ENCODE data around the gene CDH23.

Gene CDH23

GRCh38 chr10:71737834-71738197 lies 341.1 kb downstream of the CDH23 start:
- Histone ChIP-seq H3K27ac (no peak overlapping the region), H2AFZ (ENCODE audit: low read depth) (no peak overlapping the region), H3K79me2 (ENCODE audit: insufficient read depth, low read depth) (no peaks in the 10 kb centered on the region), H3K36me3 (ENCODE audit: insufficient read depth) (no peaks in the 10 kb centered on the region), H4K20me1 (ENCODE audit: insufficient read depth) (no peaks in the 10 kb centered on the region), H3K4me2 (no peak overlapping the region), H3K27me3 (ENCODE audit: insufficient read depth, low read depth) (no peaks in the 10 kb centered on the region; the same call in 1 of the 2 replicates), H3K4me1 (ENCODE audit: low read depth, poor library complexity, severe bottlenecking) (no peaks in the 10 kb centered on the region), H3K4me3 (IDR thresholded peaks at IDR 0.05; ENCODE audit: insufficient read depth, low read depth, low read length) (no peak overlapping the region), H3K9ac (no peak overlapping the region)
- no peak for TF ChIP-seq CTCF (conservative IDR thresholded peaks at IDR 0.05; ENCODE audit: low read depth, low read length)

DNA sequence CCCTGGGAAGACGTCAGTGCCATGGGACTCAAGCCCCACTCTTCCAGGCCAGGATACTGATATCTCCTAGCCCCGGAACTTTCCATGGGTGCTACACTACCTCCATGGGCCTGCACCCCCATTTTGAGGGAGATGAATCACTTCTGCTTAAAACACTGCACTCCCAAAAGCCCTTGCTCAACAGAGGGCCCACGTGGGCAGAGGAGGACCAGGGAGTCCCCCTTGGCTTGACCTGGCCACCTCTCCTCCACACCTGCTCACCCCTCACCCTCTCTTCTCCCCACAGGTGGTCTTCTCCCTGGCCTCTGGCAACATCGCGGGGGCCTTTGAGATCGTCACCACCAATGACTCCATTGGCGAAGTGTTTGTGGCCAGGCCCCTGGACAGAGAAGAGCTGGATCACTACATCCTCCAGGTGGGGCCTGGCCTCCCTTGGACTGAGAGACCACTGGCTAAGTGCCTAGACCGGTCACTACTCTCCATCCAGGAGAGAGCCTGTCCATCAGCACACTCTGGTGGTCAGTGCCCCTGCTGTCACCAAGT lies 342.7 kb downstream of the CDH23 start:
- Histone ChIP-seq H3K4me1 (ENCODE audit: low read depth, poor library complexity, severe bottlenecking) (no peaks in the 10 kb centered on the region), H3K4me3 (IDR thresholded peaks at IDR 0.05; ENCODE audit: insufficient read depth, low read depth, low read length) (no peak overlapping the region), H4K20me1 (ENCODE audit: insufficient read depth) (no peaks in the 10 kb centered on the region), H3K9ac (no peak overlapping the region), H3K27ac (no peak overlapping the region), H2AFZ (ENCODE audit: low read depth) (no peak overlapping the region), H3K4me2 (no peak overlapping the region), H3K36me3 (ENCODE audit: insufficient read depth) (no peaks in the 10 kb centered on the region), H3K79me2 (ENCODE audit: insufficient read depth, low read depth) (no peaks in the 10 kb centered on the region), H3K27me3 (ENCODE audit: insufficient read depth, low read depth) (no peaks in the 10 kb centered on the region; the same call in 1 of the 2 replicates)
- no peak for TF ChIP-seq CTCF (conservative IDR thresholded peaks at IDR 0.05; ENCODE audit: low read depth, low read length)

GRCh38 chr10:71740069-71740653 lies 343.4 kb downstream of the CDH23 start:
- Histone ChIP-seq H3K36me3 (ENCODE audit: insufficient read depth) (no peaks in the 10 kb centered on the region), H3K79me2 (ENCODE audit: insufficient read depth, low read depth) (no peaks in the 10 kb centered on the region), H3K9ac (no peak overlapping the region), H3K4me3 (IDR thresholded peaks at IDR 0.05; ENCODE audit: insufficient read depth, low read depth, low read length) (no peak overlapping the region), H3K27ac (no peak overlapping the region), H3K4me2 (no peak overlapping the region), H4K20me1 (ENCODE audit: insufficient read depth) (no peaks in the 10 kb centered on the region), H3K4me1 (ENCODE audit: low read depth, poor library complexity, severe bottlenecking) (no peaks in the 10 kb centered on the region), H2AFZ (ENCODE audit: low read depth) (no peak overlapping the region), H3K27me3 (ENCODE audit: insufficient read depth, low read depth) (no peaks in the 10 kb centered on the region; the same call in 1 of the 2 replicates)
- TF ChIP-seq CTCF (conservative IDR thresholded peaks at IDR 0.05; ENCODE audit: low read depth, low read length) = no peak

DNA sequence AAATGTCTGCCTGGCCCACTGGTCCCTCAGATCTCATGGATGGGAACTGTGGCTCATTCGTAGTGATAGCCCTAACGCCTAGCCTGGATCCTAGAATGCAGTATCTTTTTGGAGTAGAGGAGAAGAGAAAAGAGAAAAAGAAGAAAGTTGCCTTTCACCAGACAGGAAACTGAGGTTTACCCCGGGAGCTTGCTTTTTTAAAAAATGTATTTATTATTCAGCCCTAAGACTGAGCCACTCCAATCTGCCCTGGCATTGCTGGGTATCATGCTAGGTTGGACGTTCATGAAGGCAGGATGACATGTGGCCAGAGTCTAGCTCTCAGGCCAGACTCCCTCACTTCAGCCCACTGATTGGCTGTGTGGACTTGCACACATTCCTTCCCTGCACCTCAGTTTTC lies 344.3 kb downstream of the CDH23 start:
- Histone ChIP-seq H4K20me1 (ENCODE audit: insufficient read depth) (no peaks in the 10 kb centered on the region), H2AFZ (ENCODE audit: low read depth) (no peak overlapping the region), H3K4me1 (ENCODE audit: low read depth, poor library complexity, severe bottlenecking) (no peaks in the 10 kb centered on the region), H3K27me3 (ENCODE audit: insufficient read depth, low read depth) (no peaks in the 10 kb centered on the region; the same call in 1 of the 2 replicates), H3K79me2 (ENCODE audit: insufficient read depth, low read depth) (no peaks in the 10 kb centered on the region), H3K36me3 (ENCODE audit: insufficient read depth) (no peaks in the 10 kb centered on the region), H3K4me2 (no peak overlapping the region), H3K4me3 (IDR thresholded peaks at IDR 0.05; ENCODE audit: insufficient read depth, low read depth, low read length) (no peak overlapping the region), H3K9ac (no peak overlapping the region), H3K27ac (no peak overlapping the region)
- no peak for TF ChIP-seq CTCF (conservative IDR thresholded peaks at IDR 0.05; ENCODE audit: low read depth, low read length)
